Esophagus muscularis mucosa (tissue), 4 donors: ENCODE results near the gene EEPD1. TPM values are rescaled to one million over a fixed set of nuclear protein-coding genes. Genes with fewer than 3 reads are reported as not detected.
"Not testable (repeated sequence)": the region's sequence is repeated elsewhere in the genome, so short reads cannot be mapped to it uniquely, and the experiment has no call there.

ENCODE experiments used
- DNase-seq: peaks from one replicate; pipeline ENCODE4 v3.0.0-alpha.2; 2017; ENCODE audit errors: extremely low spot score
- H3K27ac ChIP-seq, 4 donors: fragments of 200-600 bp; sonication (generic); replicated peaks in 1 of 4; 1 replicate in 3 of 4; 2 replicates in 1 of 4; pipeline ENCODE4 v1.5.1; 2016 to 2019; ENCODE audit warnings: mild to moderate bottlenecking in 1 of 4
- H3K27me3 ChIP-seq, 4 donors: fragments of 200-600 bp; sonication (generic); one replicate each; pipeline versions ENCODE4 v1.5.1 to v1.6.0; 2016 to 2019
- H3K36me3 ChIP-seq, 4 donors: fragments of 200-600 bp; sonication (generic); one replicate each; pipeline ENCODE4 v1.5.1; 2016 to 2019
- H3K4me1 ChIP-seq, 4 donors: fragments of 200-600 bp; sonication (generic); one replicate each; pipeline ENCODE4 v1.5.1; 2016 to 2019
- H3K4me3 ChIP-seq, 4 donors: fragments of 200-600 bp; sonication (generic); 1 replicate in 2 of 4; 2 replicates in 2 of 4; pipeline ENCODE4 v1.5.1; 2016 to 2019; ENCODE audit warnings: mild to moderate bottlenecking in 4 of 4, moderate library complexity in 1 of 4
- H3K9me3 ChIP-seq, 4 donors: fragments of 200-600 bp; sonication (generic); 1 replicate in 3 of 4; 2 replicates in 1 of 4; pipeline ENCODE4 v1.5.1; 2016 to 2019
- CTCF ChIP-seq, 3 experiments: fragments of 200-600 bp in 2 of 3; fragments of 450-650 bp in 1 of 3; sonication (generic) in 2 of 3; IDR thresholded peaks; one replicate each; pipeline ENCODE4 v1.5.1; 2017 to 2019; ENCODE audit warnings: antibody characterized with exemption in 3 of 3, mild to moderate bottlenecking in 2 of 3, moderate library complexity in 1 of 3
- EP300 ChIP-seq: sonication (generic); formaldehyde crosslinking; IDR thresholded peaks from one replicate; pipeline ENCODE4 v1.6.1; 2017; ENCODE audit warnings: antibody characterized with exemption
- POLR2A ChIP-seq: fragments of 450-650 bp; IDR thresholded peaks from one replicate; pipeline ENCODE4 v1.6.1; 2017; ENCODE audit warnings: antibody characterized with exemption, moderate library complexity, mild to moderate bottlenecking, low read depth
- POLR2AphosphoS5 ChIP-seq, 2 donors: sonication (generic); formaldehyde crosslinking; IDR thresholded peaks; one replicate each; pipeline ENCODE4 v1.6.1; 2017; ENCODE audit warnings: antibody characterized with exemption in 2 of 2
- WGBS: methylation state at CpG from one replicate; pipeline ENCODE4 v1.1.5; 2018; 5-methylcytosine and 5-hydroxymethylcytosine counted together
- intact Hi-C: fragments of 100-400 bp; cut with DNase I; formaldehyde crosslinking; loops from one replicate; pipeline ENCODE4 v1.15.1; 2023
- total RNA-seq, 4 donors: library from RNA; depleted of rRNA; stranded (reverse); fragments of >200 nt; gene quantifications; one replicate each; pipeline versions ENCODE4 v1.1.0 to v1.2.1, GENCODE V29; 2016

Gene EEPD1
- 10 to 100 TPM; 18.7 to 27.9 (median 26.6) TPM for total RNA-seq

GRCh38 chr7:36152756-36153570, at the start of gene EEPD1:
Gene EEPD1 (plus strand): TSS chr7:36153254. CDS start chr7:36154325, 1,071 bp downstream.
- peaks cover 0 to 9% (median 4%) of the 10 kb centered on the region in 4 donors for H3K9me3 ChIP-seq
- TF ChIP-seq POLR2A = peak; percentile 59
- peak; percentile 75 to 90 for TF ChIP-seq POLR2AphosphoS5 (IDR thresholded peaks at IDR 0.05)
- peak in 1 of 3 experiments; percentile 7 for TF ChIP-seq CTCF (IDR thresholded peaks at IDR 0.05)
- no peak for TF ChIP-seq EP300
- no peaks in the 10 kb centered on the region for H3K27me3 ChIP-seq
- peak; percentile 100 for DNase-seq
- H3K36me3 ChIP-seq = no peaks in the 10 kb centered on the region
- peaks cover 38 to 54% (median 49%) of the 10 kb centered on the region in 4 donors for H3K4me1 ChIP-seq
- peak within 1 kb of the TSS; percentile 93 to 97 (median 95) for H3K27ac ChIP-seq
- H3K4me3 ChIP-seq = peak within 1 kb of the TSS; percentile 73 to 92 (median 80)
- intact Hi-C loops = loop anchor here (5.0 to 10.0 kb wide), 2 partner anchors 129 to 168 kb away; no protein-coding TSS in a partner anchor
- under 1% methylated on average over 28 of the region's 88 CpGs for WGBS

- no peak for DNase-seq
- Histone ChIP-seq H3K9me3 (peaks cover 0 to 6% (median 0%) of the 10 kb centered on the region in 4 donors), H3K4me1 (no peaks in the 10 kb centered on the region), H3K36me3 (no peaks in the 10 kb centered on the region), H3K27me3 (no peaks in the 10 kb centered on the region), H3K4me3 (no peak overlapping the region), H3K27ac (no peak overlapping the region)
- no peak for TF ChIP-seq POLR2A
- TF ChIP-seq POLR2AphosphoS5 (IDR thresholded peaks at IDR 0.05) = no peak
- no peak for TF ChIP-seq EP300
- no peak for TF ChIP-seq CTCF (IDR thresholded peaks at IDR 0.05)
- whole genome bisulfite sequencing = 41% methylated on average over 3 of the region's 3 CpGs
- intact Hi-C loops = no loop called here
These were observed 49.1 kb upstream of the EEPD1 start for GRCh38 chr7:36103837-36104561.

- H3K36me3 ChIP-seq, H3K27ac ChIP-seq, H3K27me3 ChIP-seq, DNase-seq, H3K4me3 ChIP-seq, H3K4me1 ChIP-seq, H3K9me3 ChIP-seq, intact Hi-C loops: not testable (repeated sequence)
- WGBS = 81% methylated on average over 5 of the region's 8 CpGs
These were observed 45.8 kb upstream of the EEPD1 start for GRCh38 chr7:36106972-36107908.

- Histone ChIP-seq H3K9me3 (peaks cover 0 to 6% (median 0%) of the 10 kb centered on the region in 4 donors), H3K4me3 (no peak overlapping the region), H3K4me1 (no peaks in the 10 kb centered on the region), H3K36me3 (no peaks in the 10 kb centered on the region), H3K27ac (no peak overlapping the region), H3K27me3 (no peaks in the 10 kb centered on the region)
- intact Hi-C loops = no loop called here
- no peak for DNase-seq
- 73% methylated on average over 4 of the region's 4 CpGs for WGBS
- TF ChIP-seq EP300 (no peak), POLR2AphosphoS5 (IDR thresholded peaks at IDR 0.05) (no peak), CTCF (IDR thresholded peaks at IDR 0.05) (no peak)
These were observed 45.0 kb upstream of the EEPD1 start for GRCh38 chr7:36107926-36108631.
